Cardiac muscle cell (in vitro differentiated cells and primary cell): ENCODE results near the gene ADAM12. TPM values are rescaled to one million over a fixed set of nuclear protein-coding genes. Genes with fewer than 3 reads are reported as not detected.

Experiments
- DNase-seq, 2 donors: peaks; one replicate each; pipeline versions ENCODE4 v3.0.0 to v3.0.0-alpha.2; 2010 to 2017; ENCODE audit warnings: low read depth in 1 of 2, low spot score in 1 of 2
- H3K27ac ChIP-seq: fragments of 200-600 bp; sonication (generic); 2 replicates; pipeline ENCODE4 v1.5.1; 2016
- H3K27me3 ChIP-seq: fragments of 200-600 bp; sonication (generic); 2 replicates; pipeline ENCODE4 v1.6.0; 2016; ENCODE audit warnings: control low read depth
- H3K36me3 ChIP-seq: fragments of 200-600 bp; sonication (generic); 2 replicates; pipeline ENCODE4 v1.5.1; 2016; ENCODE audit warnings: control low read depth
- H3K4me1 ChIP-seq: fragments of 200-600 bp; sonication (generic); 2 replicates; pipeline ENCODE4 v1.8.1; 2017; ENCODE audit warnings: low read depth, mild to moderate bottlenecking, mixed run types
- H3K4me3 ChIP-seq: fragments of 200-600 bp; sonication (generic); 2 replicates; pipeline ENCODE4 v1.5.1; 2016; ENCODE audit warnings: mild to moderate bottlenecking
- H3K9me3 ChIP-seq: fragments of 200-600 bp; sonication (generic); 2 replicates; pipeline ENCODE4 v1.5.1; 2017; ENCODE audit warnings: low read depth, mild to moderate bottlenecking, control low read depth
- CTCF ChIP-seq: IDR thresholded peaks from 2 replicates; pipeline ENCODE4 v1.5.1; 2012; ENCODE audit warnings: low read depth, mild to moderate bottlenecking, low read length
- polyA plus RNA-seq: library from polyadenylated mRNA; unstranded; fragments of >200 nt; fragmentation: Nextera tagmentation; extraction: Ambion mirVana; gene quantifications from 2 replicates; pipeline ENCODE4 v1.2.1, GENCODE V29; 2016
- total RNA-seq: library from RNA; depleted of rRNA; stranded (reverse); fragments of >200 nt; gene quantifications from 2 replicates; pipeline ENCODE4 v1.2.3, GENCODE V29; 2016

ADAM12 gene
- total and polyA plus RNA-seq, 2 experiments from 2014 or later = 0.18 to 1.1 TPM

DNA sequence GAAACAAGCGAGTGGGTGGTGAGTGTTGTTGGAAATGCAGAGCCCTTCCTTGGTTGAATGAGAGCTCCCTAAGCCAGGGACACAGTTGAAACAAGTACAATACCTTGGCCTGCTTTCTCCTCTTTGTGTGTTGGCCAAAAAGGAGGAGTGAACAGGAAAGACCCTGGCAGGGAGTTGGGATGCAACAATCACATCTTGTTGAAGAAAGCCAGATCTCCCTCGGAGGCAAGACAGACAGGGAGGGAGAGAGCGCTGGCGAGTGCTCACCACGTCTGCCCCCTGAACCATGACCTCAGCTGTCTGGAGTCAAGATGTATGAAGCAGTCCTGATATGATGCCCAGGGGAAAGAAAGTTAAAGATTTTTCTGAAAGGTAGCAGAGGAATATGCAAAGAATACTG lies 66.8 kb downstream of the ADAM12 start:
- Histone ChIP-seq H3K27ac (no peak overlapping the region), H3K27me3 (no peaks in the 10 kb centered on the region), H3K4me1 (peaks cover 9% of the 10 kb centered on the region), H3K36me3 (no peaks in the 10 kb centered on the region), H3K9me3 (no peaks in the 10 kb centered on the region), H3K4me3 (no peak overlapping the region)
- TF ChIP-seq CTCF = no peak
- peak; percentile 60 to 63 for DNase-seq

DNA sequence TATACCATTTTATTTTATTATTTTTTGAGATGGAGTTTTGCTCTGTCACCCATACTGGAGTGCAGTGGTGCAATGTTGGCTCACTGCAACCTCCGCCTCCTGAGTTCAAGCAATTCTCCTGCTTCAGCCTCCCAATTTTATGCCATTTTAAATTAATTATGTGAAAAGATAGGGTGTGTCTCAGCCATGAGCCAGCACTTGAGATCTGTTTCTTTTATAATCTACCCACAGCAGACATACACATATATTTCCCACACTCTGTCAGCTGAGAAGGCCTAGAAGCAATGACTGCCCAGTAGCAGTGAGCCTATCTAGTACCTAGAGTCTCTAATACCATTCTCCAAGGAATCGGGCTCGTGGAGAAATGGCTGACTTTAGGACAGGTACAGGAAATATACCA lies 70.5 kb downstream of the ADAM12 start:
- H3K36me3 ChIP-seq = no peaks in the 10 kb centered on the region
- no peaks in the 10 kb centered on the region for H3K9me3 ChIP-seq
- H3K4me1 ChIP-seq = peaks cover 9% of the 10 kb centered on the region
- DNase-seq = no peak
- H3K4me3 ChIP-seq = no peak overlapping the region
- no peak for TF ChIP-seq CTCF
- H3K27me3 ChIP-seq = no peaks in the 10 kb centered on the region
- no peak overlapping the region for H3K27ac ChIP-seq

DNA sequence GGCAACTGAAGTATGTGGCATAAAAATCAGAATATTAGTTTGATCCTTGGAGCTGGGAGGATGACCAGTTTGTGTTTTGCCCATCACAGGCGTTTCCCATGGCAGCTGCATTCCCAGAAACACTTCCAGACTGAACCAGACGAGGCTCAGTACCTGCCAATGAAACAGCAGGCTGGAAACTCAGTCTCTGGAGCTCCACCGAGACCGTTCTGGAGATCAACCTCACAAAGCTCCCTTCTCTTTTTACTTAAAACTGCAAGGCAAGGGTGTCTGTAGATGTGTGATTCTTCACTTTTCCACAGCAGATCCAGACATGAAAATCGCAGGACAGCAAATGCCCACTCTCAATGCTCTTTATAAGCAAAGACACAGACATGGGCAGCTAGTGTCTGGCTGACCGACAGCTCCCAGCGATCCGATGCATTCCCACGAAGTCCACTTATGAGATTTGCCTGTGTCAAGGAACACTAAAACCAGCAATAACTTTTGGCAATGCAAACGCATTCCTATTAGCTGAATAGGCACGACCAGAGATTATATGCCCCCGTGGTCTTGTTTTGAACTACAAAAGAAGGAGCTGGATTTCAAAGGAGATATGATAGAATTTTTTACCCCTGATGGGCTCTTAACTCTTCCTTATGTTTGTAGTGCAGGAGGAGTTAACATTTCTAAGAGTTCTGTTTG lies 72.6 kb downstream of the ADAM12 start:
- peak in 1 of 2 donors; percentile 85 for DNase-seq
- H3K4me3 ChIP-seq = no peak overlapping the region
- H3K36me3 ChIP-seq = no peaks in the 10 kb centered on the region
- no peaks in the 10 kb centered on the region for H3K27me3 ChIP-seq
- TF ChIP-seq CTCF = no peak
- no peak overlapping the region for H3K27ac ChIP-seq
- no peaks in the 10 kb centered on the region for H3K9me3 ChIP-seq
- no peaks in the 10 kb centered on the region for H3K4me1 ChIP-seq

GRCh38 chr10:126314863-126315493 lies 73.3 kb downstream of the ADAM12 start:
- no peak overlapping the region for H3K27ac ChIP-seq
- H3K9me3 ChIP-seq = no peaks in the 10 kb centered on the region
- H3K4me3 ChIP-seq = no peak overlapping the region
- no peak for DNase-seq
- H3K36me3 ChIP-seq = no peaks in the 10 kb centered on the region
- H3K27me3 ChIP-seq = no peaks in the 10 kb centered on the region
- H3K4me1 ChIP-seq = no peaks in the 10 kb centered on the region
- TF ChIP-seq CTCF = no peak

DNA sequence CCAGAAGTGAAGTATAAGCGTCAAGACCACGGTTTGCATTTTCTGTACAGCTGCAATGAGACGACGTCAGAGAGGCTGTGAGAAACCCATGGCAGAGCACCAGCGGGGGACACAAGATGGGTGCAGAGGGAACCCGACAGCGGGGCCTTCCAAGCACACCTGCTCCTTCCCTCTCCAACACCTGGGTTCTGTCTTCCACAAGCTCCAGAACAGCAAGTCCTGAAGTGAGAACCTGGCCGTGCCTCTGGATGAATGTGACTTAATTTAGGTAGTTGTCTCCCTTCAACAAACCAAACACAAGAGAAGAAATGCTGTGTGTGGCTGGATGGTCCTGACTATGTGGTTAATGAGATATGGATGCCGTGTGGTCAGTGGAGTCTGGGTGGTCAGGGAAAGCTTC lies 76.1 kb downstream of the ADAM12 start:
- H3K36me3 ChIP-seq = no peaks in the 10 kb centered on the region
- H3K27ac ChIP-seq = no peak overlapping the region
- DNase-seq = no peak
- H3K4me1 ChIP-seq = no peaks in the 10 kb centered on the region
- no peaks in the 10 kb centered on the region for H3K9me3 ChIP-seq
- H3K27me3 ChIP-seq = no peaks in the 10 kb centered on the region
- TF ChIP-seq CTCF = no peak
- no peak overlapping the region for H3K4me3 ChIP-seq
